K562 (cell line): ENCODE results near the gene LRRC4.

Source experiments
- BHLHE40 ChIP-seq: IDR thresholded peaks from 2 replicates; pipeline ENCODE4 v1.6.1; 2011; ENCODE audit warnings: low read length, improper control_type of control experiment
- CTCF ChIP-seq, 3 experiments: IDR thresholded peaks in 2 of 3; conservative IDR thresholded peaks in 1 of 3; 2 replicates each; pipeline ENCODE4 v1.5.1; 2011 to 2012; ENCODE audit warnings: low read length in 3 of 3, mild to moderate bottlenecking in 3 of 3, control low read depth in 2 of 3, improper control_type of control experiment in 1 of 3, inconsistent platforms in 1 of 3, low read depth in 1 of 3, mixed read lengths in 1 of 3, moderate library complexity in 1 of 3; ENCODE audit not compliant: insufficient read depth in 2 of 3
- ETV5 ChIP-seq: sonication (generic); formaldehyde crosslinking; IDR thresholded peaks from 2 replicates; pipeline ENCODE4 v1.4.0; 2020; ENCODE audit warnings: low read depth, mild to moderate bottlenecking, missing genetic modification reagents
- EZH2 ChIP-seq: IDR thresholded peaks from 2 replicates; pipeline ENCODE4 v1.6.1; 2012; ENCODE audit warnings: low read depth, mild to moderate bottlenecking, inconsistent platforms, low read length, borderline replicate concordance
- ID3 ChIP-seq, 2 experiments: fragments of 250-450 bp in 1 of 2; fragments of 450-650 bp in 1 of 2; sonication (Bioruptor Pico) in 1 of 2; IDR thresholded peaks; 2 replicates each; pipeline versions ENCODE4 v1.6.1 to v1.8.0; 2016 to 2021; ENCODE audit warnings: mild to moderate bottlenecking in 2 of 2, moderate library complexity in 2 of 2, missing compliant biosample characterization in 1 of 2, missing genetic modification characterization in 1 of 2
- KLF10 ChIP-seq: fragments of 250-450 bp; sonication (Bioruptor Pico); IDR thresholded peaks from 2 replicates; pipeline ENCODE4 v1.6.1; 2021; ENCODE audit warnings: matching md5 sums
- MAZ ChIP-seq, 2 experiments: fragments of 450-650 bp in 1 of 2; sonication (generic) in 1 of 2; formaldehyde crosslinking; IDR thresholded peaks in 1 of 2; conservative IDR thresholded peaks in 1 of 2; 2 replicates each; pipeline versions ENCODE4 v1.4.0 to v1.5.0; 2020; ENCODE audit warnings: mild to moderate bottlenecking in 1 of 2, missing genetic modification reagents in 1 of 2
- MYNN ChIP-seq, 2 experiments: sonication (generic); formaldehyde crosslinking in 1 of 2; IDR thresholded peaks; 2 replicates each; pipeline versions ENCODE4 v1.5.0 to v1.6.1; 2016 to 2020; ENCODE audit warnings: antibody characterized with exemption in 1 of 2, missing genetic modification reagents in 1 of 2
- REST ChIP-seq, 2 experiments: fragments of 450-650 bp; formaldehyde crosslinking in 1 of 2; IDR thresholded peaks; 2 replicates each; pipeline versions ENCODE4 v1.4.0 to v1.6.1; 2014 to 2020; ENCODE audit warnings: mild to moderate bottlenecking in 2 of 2, borderline replicate concordance in 1 of 2, low read depth in 1 of 2
- SRSF9 ChIP-seq: fragments of 200-400 bp; formaldehyde crosslinking; IDR thresholded peaks from 2 replicates; pipeline ENCODE4 v1.6.1; 2017; ENCODE audit warnings: low read depth, low read length, borderline replicate concordance
- TARDBP ChIP-seq: fragments of 450-650 bp; IDR thresholded peaks from 2 replicates; pipeline ENCODE4 v1.6.1; 2016
- TBP ChIP-seq: optimal IDR thresholded peaks from 2 replicates; pipeline ENCODE3; 2011; ENCODE audit warnings: low read depth, low read length, improper control_type of control experiment
- TSHZ1 ChIP-seq: fragments of 250-450 bp; sonication (Bioruptor Pico); IDR thresholded peaks from 2 replicates; pipeline ENCODE4 v1.4.0; 2020; ENCODE audit warnings: mild to moderate bottlenecking, moderate library complexity

- peak in 2 of 3 experiments; percentile 13 to 22; a peak in 1 of 6 replicates for TF ChIP-seq CTCF (IDR thresholded peaks at IDR 0.05 in 2 of 3, conservative IDR thresholded peaks at IDR 0.05 in 1 of 3; ENCODE audit: insufficient read depth in 2 of 3, low read depth in 1 of 3, low read length in 3 of 3)
- no peak for TF ChIP-seq TBP
- no peak for TF ChIP-seq ID3 (CRISPR knock-in tag; IDR thresholded peaks at IDR 0.05)
- TF ChIP-seq ID3 (tag; IDR thresholded peaks at IDR 0.05), result no peak
- no peak for TF ChIP-seq EZH2
- no peak for TF ChIP-seq MYNN (IDR thresholded peaks at IDR 0.05)
- TF ChIP-seq MYNN (CRISPR knock-in tag; IDR thresholded peaks at IDR 0.05), result no peak
- TF ChIP-seq TSHZ1 (CRISPR knock-in tag), result no peak
- no peak for TF ChIP-seq ETV5 (CRISPR knock-in tag)
- no peak for TF ChIP-seq BHLHE40
- TF ChIP-seq TARDBP, result no peak
- no peak for TF ChIP-seq KLF10 (CRISPR knock-in tag)
- no peak for TF ChIP-seq SRSF9
- no peak for TF ChIP-seq MAZ (CRISPR knock-in tag; conservative IDR thresholded peaks at IDR 0.05 in 1 of 2, IDR thresholded peaks at IDR 0.05 in 1 of 2)
- TF ChIP-seq REST (IDR thresholded peaks at IDR 0.05; ENCODE audit: borderline replicate concordance), result no peak
- no peak for TF ChIP-seq REST (CRISPR knock-in tag; IDR thresholded peaks at IDR 0.05; ENCODE audit: low read depth)
Observed at GRCh38 chr7:128060018-128060417, 28.8 kb upstream of the LRRC4 start.
